ENCODE results near the gene IL17REL.

DNA sequence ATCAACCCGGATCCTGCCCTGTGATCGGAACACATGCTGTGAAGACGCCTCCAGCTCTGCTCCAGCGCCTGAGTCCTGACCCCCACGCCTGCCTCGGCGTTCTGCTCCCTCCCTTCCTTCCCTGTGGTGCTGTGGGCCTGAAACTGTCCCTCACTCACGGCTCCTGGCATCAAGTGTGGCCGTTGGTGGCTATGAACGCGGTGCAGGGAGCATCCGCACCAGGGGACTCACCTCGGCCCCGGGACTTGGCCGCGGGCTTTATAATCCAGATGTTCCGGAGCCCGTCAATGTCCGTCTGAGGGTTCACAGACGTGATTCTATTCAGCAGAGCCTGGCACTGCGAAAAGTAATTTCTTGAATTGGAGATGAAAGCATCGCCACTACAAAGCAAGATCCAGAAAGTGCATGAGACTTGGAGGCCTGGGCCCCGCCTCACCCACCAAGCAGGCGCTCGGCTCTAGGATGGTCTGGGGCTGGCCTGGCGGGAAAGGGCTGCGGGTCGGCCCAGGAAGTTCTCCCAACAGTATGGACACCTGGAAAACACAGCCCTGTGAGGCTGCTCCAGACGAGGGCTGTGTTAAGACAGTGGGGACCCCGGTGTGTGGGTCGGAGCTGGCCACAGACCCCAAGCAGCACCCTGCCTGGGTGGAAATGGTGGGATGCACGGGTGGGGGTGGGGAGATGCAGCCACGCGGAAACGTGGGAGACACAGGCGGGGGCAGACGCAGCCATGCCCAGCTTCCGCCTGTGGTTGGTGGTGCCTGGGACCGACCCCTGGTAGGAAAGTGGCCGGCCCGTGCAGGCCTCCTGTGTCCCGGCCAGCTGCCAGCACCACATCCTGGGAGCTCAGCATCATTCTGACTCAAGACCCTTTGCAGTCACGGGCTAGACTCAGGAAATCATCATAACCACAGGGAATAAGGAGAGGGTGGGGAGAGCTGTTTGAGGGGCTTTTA is 21.8 kb upstream of the IL17REL start:
- TF ChIP-seq SMC3 (IDR thresholded peaks at IDR 0.05; ENCODE audit: low read length) (no peak), MXI1 (IDR thresholded peaks at IDR 0.05; ENCODE audit: borderline replicate concordance, low read depth, low read length) (no peak), RAD21 (CRISPR knock-in tag; IDR thresholded peaks at IDR 0.05) (no peak), EZH2 (conservative IDR thresholded peaks at IDR 0.05; ENCODE audit: low read depth, low read length) (no peak), EP300 (IDR thresholded peaks at IDR 0.05; ENCODE audit: low read depth in 2 of 2, low read length in 2 of 2) (no peak), EP300 (CRISPR knock-in tag; IDR thresholded peaks at IDR 0.05; ENCODE audit: borderline replicate concordance) (no peak), HNF4A (CRISPR knock-in tag; IDR thresholded peaks at IDR 0.05) (no peak)
- TF ChIP-seq, protein P1, sequence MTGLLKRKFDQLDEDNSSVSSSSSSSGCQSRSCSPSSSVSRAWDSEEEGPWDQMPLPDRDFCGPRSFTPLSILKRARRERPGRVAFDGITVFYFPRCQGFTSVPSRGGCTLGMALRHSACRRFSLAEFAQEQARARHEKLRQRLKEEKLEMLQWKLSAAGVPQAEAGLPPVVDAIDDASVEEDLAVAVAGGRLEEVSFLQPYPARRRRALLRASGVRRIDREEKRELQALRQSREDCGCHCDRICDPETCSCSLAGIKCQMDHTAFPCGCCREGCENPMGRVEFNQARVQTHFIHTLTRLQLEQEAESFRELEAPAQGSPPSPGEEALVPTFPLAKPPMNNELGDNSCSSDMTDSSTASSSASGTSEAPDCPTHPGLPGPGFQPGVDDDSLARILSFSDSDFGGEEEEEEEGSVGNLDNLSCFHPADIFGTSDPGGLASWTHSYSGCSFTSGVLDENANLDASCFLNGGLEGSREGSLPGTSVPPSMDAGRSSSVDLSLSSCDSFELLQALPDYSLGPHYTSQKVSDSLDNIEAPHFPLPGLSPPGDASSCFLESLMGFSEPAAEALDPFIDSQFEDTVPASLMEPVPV (CRISPR knock-in tag; IDR thresholded peaks at IDR 0.05) = no peak
- TF ChIP-seq, protein P2, sequence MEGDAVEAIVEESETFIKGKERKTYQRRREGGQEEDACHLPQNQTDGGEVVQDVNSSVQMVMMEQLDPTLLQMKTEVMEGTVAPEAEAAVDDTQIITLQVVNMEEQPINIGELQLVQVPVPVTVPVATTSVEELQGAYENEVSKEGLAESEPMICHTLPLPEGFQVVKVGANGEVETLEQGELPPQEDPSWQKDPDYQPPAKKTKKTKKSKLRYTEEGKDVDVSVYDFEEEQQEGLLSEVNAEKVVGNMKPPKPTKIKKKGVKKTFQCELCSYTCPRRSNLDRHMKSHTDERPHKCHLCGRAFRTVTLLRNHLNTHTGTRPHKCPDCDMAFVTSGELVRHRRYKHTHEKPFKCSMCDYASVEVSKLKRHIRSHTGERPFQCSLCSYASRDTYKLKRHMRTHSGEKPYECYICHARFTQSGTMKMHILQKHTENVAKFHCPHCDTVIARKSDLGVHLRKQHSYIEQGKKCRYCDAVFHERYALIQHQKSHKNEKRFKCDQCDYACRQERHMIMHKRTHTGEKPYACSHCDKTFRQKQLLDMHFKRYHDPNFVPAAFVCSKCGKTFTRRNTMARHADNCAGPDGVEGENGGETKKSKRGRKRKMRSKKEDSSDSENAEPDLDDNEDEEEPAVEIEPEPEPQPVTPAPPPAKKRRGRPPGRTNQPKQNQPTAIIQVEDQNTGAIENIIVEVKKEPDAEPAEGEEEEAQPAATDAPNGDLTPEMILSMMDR (CRISPR knock-in tag; IDR thresholded peaks at IDR 0.05) = no peak
- TF ChIP-seq, protein P3, sequence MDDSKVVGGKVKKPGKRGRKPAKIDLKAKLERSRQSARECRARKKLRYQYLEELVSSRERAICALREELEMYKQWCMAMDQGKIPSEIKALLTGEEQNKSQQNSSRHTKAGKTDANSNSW (CRISPR knock-in tag; IDR thresholded peaks at IDR 0.05; ENCODE audit: borderline replicate concordance) = no peak

Data from HepG2 (cell line).